ENCODE data around the gene WFS1.

GRCh38 chr4:6271701-6272465 is 2.2 kb downstream of the WFS1 start:
- TF ChIP-seq EZH2 (IDR thresholded peaks at IDR 0.05), result no peak
- TF ChIP-seq POLR2AphosphoS5 (IDR thresholded peaks at IDR 0.05; ENCODE audit: borderline replicate concordance, low read depth, low read length), result no peak
- TF ChIP-seq FOXP2 (optimal IDR thresholded peaks at IDR 0.05; ENCODE audit: control extremely low read depth, extremely low read length, insufficient read depth), result no peak

All from SK-N-MC (cell line).